SU-DHL-6 (cell line): ENCODE results near the gene ELAPOR1.

Source experiments
- CTCF ChIP-seq: fragments of 200-600 bp; sonication (generic); IDR thresholded peaks from one replicate; pipeline ENCODE4 v1.5.1; 2017; ENCODE audit warnings: antibody characterized with exemption, mild to moderate bottlenecking, low read length, moderate library complexity; ENCODE audit not compliant: insufficient read depth, poor library complexity, severe bottlenecking
- EZH2phosphoT487 ChIP-seq: fragments of 200-600 bp; sonication (generic), shearing (Covaris generic); conservative IDR thresholded peaks from 2 replicates; pipeline ENCODE4 v1.6.1; 2018; ENCODE audit warnings: mild to moderate bottlenecking, antibody characterized with exemption, low read length, moderate library complexity, mixed read lengths

DNA sequence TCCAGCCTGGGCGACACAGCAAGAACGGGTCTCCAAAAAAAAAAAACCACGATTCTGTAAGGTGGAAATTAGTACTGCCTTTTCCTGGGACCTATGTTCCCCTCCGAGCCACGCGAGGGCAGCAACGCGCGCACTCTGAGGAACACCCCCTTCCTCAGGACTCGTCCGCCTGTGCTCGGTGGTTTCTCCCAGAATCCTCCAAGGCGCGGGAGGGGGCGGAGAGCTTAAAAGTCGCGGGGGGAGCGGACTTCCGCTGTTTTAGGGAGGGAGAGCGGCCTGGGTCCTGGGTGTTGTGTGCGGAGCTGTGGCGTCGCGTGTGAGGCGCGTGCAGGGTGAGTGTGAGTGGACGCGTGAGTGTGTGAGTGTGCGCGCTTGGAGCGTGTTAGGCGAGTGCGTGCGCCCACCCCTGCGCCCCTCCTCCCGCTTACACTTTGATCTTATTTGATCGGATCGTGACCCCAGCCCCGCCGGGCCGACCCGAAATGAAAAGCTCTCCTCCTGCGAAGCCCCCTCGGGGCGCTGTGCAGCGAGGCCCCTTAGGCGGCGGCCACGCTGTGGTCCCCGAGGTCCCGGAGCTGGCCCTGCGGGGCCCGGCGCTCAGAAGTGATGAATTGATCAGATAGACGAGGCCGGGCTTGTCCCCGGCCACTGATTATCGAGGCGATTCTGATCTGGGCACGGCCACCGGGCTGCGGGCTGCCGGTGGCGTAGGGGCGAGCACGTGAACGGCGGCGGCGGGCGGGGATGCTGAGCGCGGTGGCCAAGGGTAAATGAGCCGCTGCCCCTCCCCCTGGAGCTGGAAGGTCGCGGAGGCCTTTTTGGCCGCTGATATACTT, 13.8 kb upstream of the ELAPOR1 start:
- TF ChIP-seq CTCF, result peak; percentile 72
- TF ChIP-seq EZH2phosphoT487, result no peak
